Subcutaneous adipose tissue (tissue), 4 donors: ENCODE data around the gene NOC3L. TPM values are rescaled to one million over a fixed set of nuclear protein-coding genes. Genes with fewer than 3 reads are reported as not detected.

Experiments used
- total RNA-seq, 4 donors: library from RNA; depleted of rRNA; stranded (reverse); fragments of >200 nt; gene quantifications; one replicate each; pipeline ENCODE4 v1.1.0, GENCODE V29; 2016
- TF ChIP-seq, protein P1 (sequence below): fragments of 450-650 bp; IDR thresholded peaks from one replicate; pipeline ENCODE4 v1.5.1; 2016; ENCODE audit warnings: low read depth, mild to moderate bottlenecking, control low read depth, antibody characterized with exemption, moderate library complexity

The NOC3L gene
- total RNA-seq, 4 donors from 2014 or later, result 10.0 to 36.8 (median 16.0) TPM

DNA sequence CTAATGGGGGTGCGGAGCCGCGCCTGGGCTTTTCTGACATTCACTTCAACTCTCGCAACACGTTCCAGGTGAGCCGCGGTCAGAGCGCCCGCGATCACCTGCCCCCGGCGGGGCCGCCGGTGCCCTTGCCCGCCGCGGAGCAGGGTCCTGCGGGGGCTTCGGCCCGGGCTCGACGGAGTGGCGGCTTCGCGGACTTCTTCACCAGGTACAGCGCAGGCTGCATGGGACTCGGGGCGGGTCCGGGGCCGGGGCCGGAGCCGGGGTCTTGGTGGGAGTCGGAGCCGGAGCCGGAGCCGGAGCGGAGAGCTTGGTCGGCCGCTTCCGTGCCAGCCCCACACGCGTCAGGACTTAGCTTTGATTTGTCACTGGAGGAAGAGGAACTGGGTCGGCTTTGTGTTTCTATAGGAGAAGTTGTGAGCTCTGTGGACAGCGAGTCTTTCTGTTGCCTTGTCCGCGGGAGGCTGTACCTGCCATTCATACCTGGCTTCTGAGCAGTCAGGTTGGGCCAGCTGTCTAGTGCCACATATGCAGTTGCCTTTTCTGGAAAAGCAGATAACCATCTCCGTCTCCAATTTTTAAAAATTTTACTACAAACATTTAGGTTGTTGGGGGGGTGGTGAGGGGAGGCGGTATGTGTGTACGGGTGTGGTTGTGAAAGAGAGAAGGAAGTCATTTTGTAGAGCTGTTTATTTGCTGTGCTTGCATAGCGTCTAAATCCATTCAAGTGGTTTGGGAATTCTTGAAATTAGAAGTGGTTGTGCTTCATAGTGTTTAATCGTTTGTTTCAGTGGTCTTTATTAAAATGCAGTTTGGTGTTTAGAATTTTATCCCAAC lies 40.9 kb upstream of the NOC3L start:
- TF ChIP-seq, protein P1, sequence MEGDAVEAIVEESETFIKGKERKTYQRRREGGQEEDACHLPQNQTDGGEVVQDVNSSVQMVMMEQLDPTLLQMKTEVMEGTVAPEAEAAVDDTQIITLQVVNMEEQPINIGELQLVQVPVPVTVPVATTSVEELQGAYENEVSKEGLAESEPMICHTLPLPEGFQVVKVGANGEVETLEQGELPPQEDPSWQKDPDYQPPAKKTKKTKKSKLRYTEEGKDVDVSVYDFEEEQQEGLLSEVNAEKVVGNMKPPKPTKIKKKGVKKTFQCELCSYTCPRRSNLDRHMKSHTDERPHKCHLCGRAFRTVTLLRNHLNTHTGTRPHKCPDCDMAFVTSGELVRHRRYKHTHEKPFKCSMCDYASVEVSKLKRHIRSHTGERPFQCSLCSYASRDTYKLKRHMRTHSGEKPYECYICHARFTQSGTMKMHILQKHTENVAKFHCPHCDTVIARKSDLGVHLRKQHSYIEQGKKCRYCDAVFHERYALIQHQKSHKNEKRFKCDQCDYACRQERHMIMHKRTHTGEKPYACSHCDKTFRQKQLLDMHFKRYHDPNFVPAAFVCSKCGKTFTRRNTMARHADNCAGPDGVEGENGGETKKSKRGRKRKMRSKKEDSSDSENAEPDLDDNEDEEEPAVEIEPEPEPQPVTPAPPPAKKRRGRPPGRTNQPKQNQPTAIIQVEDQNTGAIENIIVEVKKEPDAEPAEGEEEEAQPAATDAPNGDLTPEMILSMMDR, result no peak

DNA sequence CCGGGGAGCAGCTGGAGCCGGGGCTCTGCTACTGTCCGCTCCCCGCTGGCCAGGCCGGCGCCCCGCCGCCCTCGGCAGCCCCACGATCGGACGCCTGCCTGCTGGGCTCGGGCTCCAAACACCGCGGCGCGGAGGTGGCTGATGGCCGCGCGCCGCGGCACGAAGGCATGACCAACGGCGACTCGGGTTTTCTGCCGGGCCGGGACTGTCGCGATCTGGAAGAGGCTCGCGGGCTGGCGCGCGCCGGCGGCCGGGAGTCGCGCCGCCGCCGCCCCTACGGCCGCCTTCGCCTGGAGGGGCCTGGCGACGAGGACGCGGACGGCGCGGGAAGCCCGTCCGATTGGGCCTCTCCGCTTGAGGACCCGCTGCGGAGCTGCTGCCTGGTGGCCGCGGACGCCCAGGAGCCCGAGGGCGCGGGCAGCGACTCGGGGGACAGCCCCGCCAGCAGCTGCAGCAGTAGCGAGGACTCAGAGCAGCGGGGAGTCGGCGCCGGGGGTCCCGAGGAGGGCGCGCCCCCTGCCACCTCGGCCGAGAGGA lies 40.2 kb upstream of the NOC3L start:
- TF ChIP-seq, protein P1, result no peak

DNA sequence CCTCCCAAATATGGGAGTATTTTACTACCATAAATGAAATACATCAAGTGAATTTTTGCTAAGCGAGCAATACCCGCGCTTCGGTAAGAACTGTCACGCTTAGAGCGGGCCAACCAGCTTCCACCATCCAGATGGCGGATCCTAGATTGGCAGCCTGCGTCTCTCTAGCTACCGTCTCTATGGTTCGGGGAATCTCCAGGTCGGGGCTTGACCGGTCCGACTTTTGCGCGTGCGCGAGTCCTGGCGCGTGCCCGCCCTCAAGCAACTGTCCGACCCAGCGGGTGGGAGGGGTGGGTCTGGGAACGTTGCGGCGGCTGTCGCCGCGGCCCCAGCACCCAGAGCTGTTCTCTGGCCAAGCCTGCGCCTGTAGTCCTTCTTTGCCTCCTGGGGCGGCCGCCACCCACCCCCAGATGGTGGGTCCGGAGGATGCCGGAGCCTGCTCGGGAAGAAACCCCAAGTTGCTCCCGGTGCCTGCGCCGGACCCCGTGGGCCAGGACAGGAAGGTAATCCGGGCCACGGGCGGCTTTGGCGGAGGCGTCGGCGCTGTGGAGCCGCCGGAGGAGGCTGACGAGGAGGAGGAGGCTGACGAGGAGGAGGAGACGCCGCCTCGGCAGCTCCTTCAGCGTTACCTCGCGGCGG lies 39.6 kb upstream of the NOC3L start, which contains the start of gene TBC1D12:
Gene TBC1D12 (plus strand): TSS at position 338 of the 639 bp plus-strand sequence. CDS start 73 bp downstream, at position 411.
- TF ChIP-seq, protein P1, result no peak

DNA sequence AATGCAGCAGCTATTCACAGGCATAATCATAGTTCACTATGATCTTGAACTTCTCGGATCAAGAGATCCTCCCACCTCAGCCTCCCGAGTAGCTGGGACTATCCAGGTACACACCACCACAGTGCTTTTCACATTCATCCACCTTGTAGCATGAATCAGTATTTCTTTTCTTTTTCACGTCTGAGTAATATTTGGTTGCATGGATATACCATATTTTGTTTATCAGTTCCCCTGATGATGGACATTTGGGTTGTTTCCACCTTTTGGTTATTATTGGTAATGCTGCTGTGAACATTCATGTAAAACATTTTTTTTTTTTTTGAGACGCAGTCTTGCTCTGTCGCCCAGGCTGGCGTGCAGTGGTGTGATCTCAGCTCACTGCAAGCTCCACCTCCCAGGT lies 36.0 kb upstream of the NOC3L start:
- TF ChIP-seq, protein P1, result no peak

DNA sequence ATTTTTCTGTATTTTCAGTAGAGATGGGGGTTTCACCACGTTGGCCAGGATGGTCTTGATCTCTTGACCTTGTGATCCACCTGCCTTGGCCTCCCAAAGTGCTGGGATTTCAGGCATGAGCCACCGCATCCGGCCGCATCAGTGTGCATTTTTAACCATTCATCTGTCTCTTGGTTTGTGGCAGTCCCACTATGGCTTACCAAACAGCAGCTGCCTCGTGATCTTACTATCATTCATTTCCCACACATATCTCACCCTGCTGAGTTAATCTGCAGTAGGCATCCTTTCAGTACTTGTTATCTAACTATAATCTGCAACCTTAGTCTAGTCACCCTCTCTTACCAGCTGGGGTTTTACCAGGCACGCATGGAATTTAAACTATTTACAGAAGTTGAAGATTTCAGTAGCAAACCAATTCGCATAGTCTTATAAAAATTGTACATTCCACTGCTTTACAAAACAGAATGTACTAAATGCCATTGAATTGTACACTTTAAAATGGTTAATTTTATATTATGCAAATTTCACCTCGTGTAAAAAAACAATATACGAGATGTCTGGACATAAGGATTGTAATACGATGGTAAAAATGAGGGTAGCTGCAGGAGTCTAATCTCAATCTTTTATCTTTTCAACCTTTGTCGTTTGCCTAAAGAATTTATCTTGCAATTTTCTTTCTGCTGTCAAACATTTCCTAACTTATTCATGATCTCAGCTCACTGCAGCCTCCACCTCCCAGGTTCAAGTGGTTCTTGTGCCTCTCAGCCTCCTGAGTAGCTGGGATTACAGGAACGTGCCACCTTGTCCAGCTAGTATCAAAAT lies 35.0 kb upstream of the NOC3L start:
- TF ChIP-seq, protein P1, result no peak

DNA sequence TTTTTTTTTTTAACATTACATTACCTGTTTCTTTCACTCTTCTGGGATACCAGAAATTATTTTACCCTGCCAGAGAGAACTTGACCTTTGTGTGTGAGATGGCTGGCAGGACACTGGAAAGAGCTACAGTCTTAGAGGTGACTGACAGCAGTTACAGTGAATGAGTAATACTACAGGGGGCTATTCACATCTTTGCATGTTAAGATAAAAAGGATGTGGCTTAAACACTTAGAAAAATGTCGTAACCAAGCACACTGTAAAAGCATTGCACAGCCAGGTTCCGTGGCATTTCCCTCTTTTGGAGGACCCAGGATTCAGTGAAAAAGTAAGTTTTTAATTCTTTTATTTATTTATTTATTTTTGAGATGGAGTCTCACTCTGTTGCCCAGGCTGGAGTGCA lies 20.8 kb upstream of the NOC3L start:
- TF ChIP-seq, protein P1, result no peak
